Measurements from ENCODE around the gene THADA.

THADA gene

GRCh38 chr2:43368483-43369385 lies 227.1 kb downstream of the THADA start:
- Histone ChIP-seq H3K4me3 (IDR thresholded peaks at IDR 0.05; ENCODE audit: insufficient read depth, low read depth, low read length) (no peak overlapping the region), H4K20me1 (ENCODE audit: insufficient read depth) (no peaks in the 10 kb centered on the region), H3K36me3 (ENCODE audit: insufficient read depth) (no peaks in the 10 kb centered on the region), H3K27me3 (ENCODE audit: insufficient read depth, low read depth) (no peaks in the 10 kb centered on the region), H3K4me2 (no peak overlapping the region), H3K79me2 (ENCODE audit: insufficient read depth, low read depth) (no peaks in the 10 kb centered on the region), H3K4me1 (ENCODE audit: low read depth, poor library complexity, severe bottlenecking) (peaks cover 40% of the 10 kb centered on the region), H3K9ac (no peak overlapping the region), H2AFZ (ENCODE audit: low read depth) (no peak overlapping the region), H3K27ac (no peak overlapping the region)
- TF ChIP-seq CTCF (conservative IDR thresholded peaks at IDR 0.05; ENCODE audit: low read depth, low read length), result no peak

- H2AFZ ChIP-seq (ENCODE audit: low read depth), result no peak overlapping the region
- no peak overlapping the region for H3K9ac ChIP-seq
- no peaks in the 10 kb centered on the region for H3K79me2 ChIP-seq (ENCODE audit: insufficient read depth, low read depth)
- no peaks in the 10 kb centered on the region for H3K36me3 ChIP-seq (ENCODE audit: insufficient read depth)
- no peak overlapping the region for H3K27ac ChIP-seq
- peaks cover 53% of the 10 kb centered on the region for H3K4me1 ChIP-seq (ENCODE audit: low read depth, poor library complexity, severe bottlenecking)
- no peaks in the 10 kb centered on the region for H4K20me1 ChIP-seq (ENCODE audit: insufficient read depth)
- H3K4me2 ChIP-seq, result no peak overlapping the region
- H3K4me3 ChIP-seq (IDR thresholded peaks at IDR 0.05; ENCODE audit: insufficient read depth, low read depth, low read length), result no peak overlapping the region
- H3K27me3 ChIP-seq (ENCODE audit: insufficient read depth, low read depth), result no peaks in the 10 kb centered on the region
- no peak for TF ChIP-seq CTCF (conservative IDR thresholded peaks at IDR 0.05; ENCODE audit: low read depth, low read length)
Measured at GRCh38 chr2:43367012-43367782, 228.6 kb downstream of the THADA start.

GRCh38 chr2:43363120-43363519 lies 232.7 kb downstream of the THADA start:
- Histone ChIP-seq H3K4me1 (ENCODE audit: low read depth, poor library complexity, severe bottlenecking) (peaks cover 74% of the 10 kb centered on the region), H4K20me1 (ENCODE audit: insufficient read depth) (no peaks in the 10 kb centered on the region), H3K4me2 (no peak overlapping the region), H3K27me3 (ENCODE audit: insufficient read depth, low read depth) (no peaks in the 10 kb centered on the region), H3K36me3 (ENCODE audit: insufficient read depth) (no peaks in the 10 kb centered on the region), H2AFZ (ENCODE audit: low read depth) (no peak overlapping the region), H3K79me2 (ENCODE audit: insufficient read depth, low read depth) (no peaks in the 10 kb centered on the region), H3K27ac (no peak overlapping the region), H3K4me3 (IDR thresholded peaks at IDR 0.05; ENCODE audit: insufficient read depth, low read depth, low read length) (no peak overlapping the region), H3K9ac (no peak overlapping the region)
- TF ChIP-seq CTCF (conservative IDR thresholded peaks at IDR 0.05; ENCODE audit: low read depth, low read length), result no peak

GRCh38 chr2:43361286-43361685 lies 234.6 kb downstream of the THADA start:
- no peaks in the 10 kb centered on the region for H3K79me2 ChIP-seq (ENCODE audit: insufficient read depth, low read depth)
- peak overlapping the region; percentile 77 for H3K4me3 ChIP-seq (IDR thresholded peaks at IDR 0.05; ENCODE audit: insufficient read depth, low read depth, low read length)
- H3K9ac ChIP-seq, result peak overlapping the region; percentile 2; the same call in 1 of the 2 replicates
- H3K27ac ChIP-seq, result peak overlapping the region; percentile 67
- H2AFZ ChIP-seq (ENCODE audit: low read depth), result no peak overlapping the region
- H3K4me1 ChIP-seq (ENCODE audit: low read depth, poor library complexity, severe bottlenecking), result peaks cover 70% of the 10 kb centered on the region
- peak overlapping the region; percentile 40 for H3K4me2 ChIP-seq
- no peaks in the 10 kb centered on the region for H4K20me1 ChIP-seq (ENCODE audit: insufficient read depth)
- H3K36me3 ChIP-seq (ENCODE audit: insufficient read depth), result no peaks in the 10 kb centered on the region
- H3K27me3 ChIP-seq (ENCODE audit: insufficient read depth, low read depth), result no peaks in the 10 kb centered on the region
- TF ChIP-seq CTCF (conservative IDR thresholded peaks at IDR 0.05; ENCODE audit: low read depth, low read length), result no peak

Measured in KMS-11 (cell line).